Colonic mucosa (tissue), 4 donors: ENCODE data around the gene ENG. TPM values are rescaled to one million over a fixed set of nuclear protein-coding genes. Genes with fewer than 3 reads are reported as not detected.

Source experiments
- DNase-seq: peaks from one replicate; pipeline ENCODE4 v3.0.0-alpha.2; 2020
- H3K27ac ChIP-seq: fragments of 200-600 bp; one replicate; pipeline ENCODE4 v1.8.0; 2021
- H3K27me3 ChIP-seq: fragments of 200-600 bp; one replicate; pipeline ENCODE4 v1.8.0; 2021
- H3K36me3 ChIP-seq: fragments of 200-600 bp; one replicate; pipeline ENCODE4 v1.8.0; 2021
- H3K4me1 ChIP-seq: fragments of 200-600 bp; one replicate; pipeline ENCODE4 v1.8.0; 2021; ENCODE audit warnings: mild to moderate bottlenecking
- H3K4me3 ChIP-seq: fragments of 200-600 bp; one replicate; pipeline ENCODE4 v1.8.0; 2021
- H3K9ac ChIP-seq, 2 donors: one replicate each; pipeline ENCODE4 v1.7.0; 2013; ENCODE audit warnings: control low read depth in 2 of 2, low read depth in 2 of 2, low read length in 2 of 2
- H3K9me3 ChIP-seq: fragments of 200-600 bp; one replicate; pipeline ENCODE4 v1.8.0; 2021
- CTCF ChIP-seq: fragments of 200-600 bp; IDR thresholded peaks from one replicate; pipeline ENCODE4 v1.8.0; 2022; ENCODE audit warnings: antibody characterized with exemption, mild to moderate bottlenecking
- intact Hi-C: fragments of 100-400 bp; cut with DNase I; formaldehyde crosslinking; loops from one replicate; pipeline ENCODE4 v1.14.1; 2022
- total RNA-seq, 2 donors: library from RNA; stranded (reverse); fragmentation: NEBNext Ultra II Directional in 1 of 2; extraction: Animal tissue kit (Norgen Biotek cat#: 25700) in 1 of 2; gene quantifications; one replicate each; pipeline ENCODE4 v1.2.1, GENCODE V29; 2021
- donor health status: healthy.
- donor health status: DM: no; HTN: no; CAD: no.
- donor health status: DM: no; HTN: no; CAD: no.

ENG gene
- total RNA-seq, 2 donors from 2014 or later = 15.4 to 34.5 TPM

GRCh38 chr9:127776195-127776923 is 78.1 kb downstream of the ENG start:
- H3K36me3 ChIP-seq = no peaks in the 10 kb centered on the region
- intact Hi-C loops = no loop called here
- TF ChIP-seq CTCF = no peak
- no peaks in the 10 kb centered on the region for H3K27me3 ChIP-seq
- DNase-seq = peak; percentile 52
- H3K27ac ChIP-seq = peak overlapping the region; percentile 5
- no peaks in the 10 kb centered on the region for H3K4me1 ChIP-seq
- peak overlapping the region; percentile 19 for H3K4me3 ChIP-seq
- no peaks in the 10 kb centered on the region for H3K9me3 ChIP-seq
- peak overlapping the region in 1 of 2 donors; percentile 69 for H3K9ac ChIP-seq

GRCh38 chr9:127773981-127774380 is 80.5 kb downstream of the ENG start:
- H3K4me1 ChIP-seq = peaks cover 7% of the 10 kb centered on the region
- no peak overlapping the region for H3K27ac ChIP-seq
- no peak overlapping the region for H3K9ac ChIP-seq
- no peak overlapping the region for H3K4me3 ChIP-seq
- H3K27me3 ChIP-seq = no peaks in the 10 kb centered on the region
- H3K9me3 ChIP-seq = no peaks in the 10 kb centered on the region
- no peak for DNase-seq
- intact Hi-C loops = no loop called here
- no peak for TF ChIP-seq CTCF
- no peaks in the 10 kb centered on the region for H3K36me3 ChIP-seq

- no peak for DNase-seq
These were observed 81.2 kb downstream of the ENG start for GRCh38 chr9:127773272-127773671.

GRCh38 chr9:127772603-127773002 is 81.9 kb downstream of the ENG start:
- Histone ChIP-seq H3K36me3 (no peaks in the 10 kb centered on the region), H3K4me3 (no peak overlapping the region), H3K9me3 (no peaks in the 10 kb centered on the region), H3K9ac (no peak overlapping the region), H3K27me3 (no peaks in the 10 kb centered on the region), H3K27ac (no peak overlapping the region), H3K4me1 (peaks cover 7% of the 10 kb centered on the region)
- intact Hi-C loops = no loop called here
- no peak for TF ChIP-seq CTCF
- no peak for DNase-seq

More at GRCh38 chr9:127773272-127773671, 81.2 kb downstream of the ENG start:
- no peaks in the 10 kb centered on the region for H3K9me3 ChIP-seq
- no peak overlapping the region for H3K27ac ChIP-seq
- H3K4me1 ChIP-seq = peaks cover 7% of the 10 kb centered on the region
- H3K36me3 ChIP-seq = no peaks in the 10 kb centered on the region
- no peaks in the 10 kb centered on the region for H3K27me3 ChIP-seq
- no peak overlapping the region for H3K9ac ChIP-seq
- no peak for TF ChIP-seq CTCF
- no peak overlapping the region for H3K4me3 ChIP-seq
- intact Hi-C loops = no loop called here

- DNase-seq = no peak
- intact Hi-C loops = no loop called here
- Histone ChIP-seq H3K4me1 (peaks cover 7% of the 10 kb centered on the region), H3K27ac (no peak overlapping the region), H3K36me3 (no peaks in the 10 kb centered on the region), H3K9me3 (no peaks in the 10 kb centered on the region), H3K9ac (no peak overlapping the region), H3K27me3 (no peaks in the 10 kb centered on the region), H3K4me3 (peak overlapping the region; percentile 48)
- no peak for TF ChIP-seq CTCF
These were observed 82.8 kb downstream of the ENG start for GRCh38 chr9:127771570-127772189.
